H1 (cell line): ENCODE measurements around the gene TACR2. TPM values are rescaled to one million over a fixed set of nuclear protein-coding genes. Genes with fewer than 3 reads are reported as not detected.

Source experiments
- CTCF ChIA-PET: fragments of 300-600 bp; sonication (Branson Sonifier 250); formaldehyde crosslinking; loops from one replicate; lab custom pipeline; 2021; ENCODE audit not compliant: partially characterized antibody; lab: Charles Lee
- POLR2A ChIA-PET: fragments of 300-600 bp; sonication (Branson Sonifier 250); formaldehyde crosslinking; loops from one replicate; lab custom pipeline; 2021; ENCODE audit warnings: inconsistent platforms; ENCODE audit not compliant: partially characterized antibody; lab: Charles Lee
- DNase-seq, 2 experiments: peaks; one replicate each; pipeline versions ENCODE4 v3.0.0 to v3.0.0-alpha.2; 2010 to 2022; ENCODE audit warnings: low spot score in 2 of 2, low read depth in 1 of 2, mixed read lengths in 1 of 2
- FAIRE-seq: peaks from 2 replicates; lab custom pipeline; 2011; peaks lifted over from hg19 to GRCh38; lab: Jason Lieb, UNC
- H2AFZ ChIP-seq: 2 replicates; pipeline ENCODE4 v1.8.1; 2012; ENCODE audit warnings: low read length, inconsistent platforms
- H2AK5ac ChIP-seq: 2 replicates; pipeline ENCODE4 v1.6.1; 2013; ENCODE audit warnings: low read depth, low read length
- H2BK120ac ChIP-seq: replicated peaks from 2 replicates; pipeline ENCODE3; 2013; ENCODE audit warnings: low read depth, low read length, inconsistent platforms
- H2BK12ac ChIP-seq: 2 replicates; pipeline ENCODE4 v1.6.1; 2013; ENCODE audit warnings: low read depth, low read length
- H2BK15ac ChIP-seq: 2 replicates; pipeline ENCODE4 v1.6.1; 2013; ENCODE audit warnings: low read length
- H2BK20ac ChIP-seq: 2 replicates; pipeline ENCODE4 v1.6.1; 2013; ENCODE audit warnings: low read length
- H2BK5ac ChIP-seq: 2 replicates; pipeline ENCODE4 v1.6.1; 2013; ENCODE audit warnings: low read depth, low read length
- H3K14ac ChIP-seq: 2 replicates; pipeline ENCODE4 v1.6.1; 2013; ENCODE audit warnings: inconsistent platforms; ENCODE audit not compliant: insufficient read length
- H3K18ac ChIP-seq: 2 replicates; pipeline ENCODE4 v1.6.1; 2013; ENCODE audit warnings: low read length; ENCODE audit errors: extremely low read depth
- H3K23ac ChIP-seq: 2 replicates; pipeline ENCODE4 v1.6.1; 2013; ENCODE audit warnings: inconsistent platforms; ENCODE audit not compliant: insufficient read length
- H3K23me2 ChIP-seq: 2 replicates; pipeline ENCODE4 v1.6.1; 2013; ENCODE audit warnings: low read depth, low read length
- H3K27ac ChIP-seq: 2 replicates; pipeline ENCODE4 v1.6.1; 2011; ENCODE audit warnings: low read depth, low read length, inconsistent platforms
- H3K27me3 ChIP-seq, 4 experiments: replicated peaks in 1 of 4; 1 replicate in 1 of 4; 2 replicates in 3 of 4; pipeline versions ENCODE4 v1.6.1 to v1.8.1; 2011 to 2013; ENCODE audit warnings: low read length in 3 of 4, mild to moderate bottlenecking in 3 of 4, inconsistent platforms in 2 of 4, mixed read lengths in 2 of 4, moderate library complexity in 1 of 4; ENCODE audit not compliant: control insufficient read depth in 3 of 4, insufficient read depth in 3 of 4; ENCODE audit errors: extremely low read depth in 1 of 4
- H3K36me3 ChIP-seq, 4 experiments: 2 replicates each; pipeline versions ENCODE4 v1.6.1 to v1.8.1; 2011 to 2013; ENCODE audit warnings: mild to moderate bottlenecking in 4 of 4, low read length in 3 of 4, moderate library complexity in 2 of 4, control low read depth in 1 of 4, inconsistent platforms in 1 of 4; ENCODE audit not compliant: insufficient read depth in 4 of 4, control insufficient read depth in 2 of 4
- H3K4ac ChIP-seq: replicated peaks from 2 replicates; pipeline ENCODE3; 2013; ENCODE audit warnings: low read length, low read depth, mixed read lengths, inconsistent platforms; ENCODE audit not compliant: insufficient read length
- H3K4me1 ChIP-seq, 4 experiments: replicated peaks in 1 of 4; 1 replicate in 1 of 4; 2 replicates in 3 of 4; pipeline versions ENCODE4 v1.6.1 to v1.8.1; 2011 to 2013; ENCODE audit warnings: low read length in 3 of 4, inconsistent platforms in 2 of 4, mixed read lengths in 1 of 4; ENCODE audit not compliant: insufficient read depth in 4 of 4, control insufficient read depth in 3 of 4
- H3K4me2 ChIP-seq, 2 experiments: 2 replicates each; pipeline versions ENCODE4 v1.6.1 to v1.8.1; 2011 to 2013; ENCODE audit warnings: low read depth in 2 of 2, low read length in 2 of 2, control low read depth in 1 of 2, inconsistent platforms in 1 of 2, mild to moderate bottlenecking in 1 of 2; ENCODE audit not compliant: insufficient read depth in 1 of 2
- H3K4me3 ChIP-seq, 4 experiments: fragments of 200-600, 300-600 bp in 1 of 4; sonication (generic), shearing (Covaris generic), sonication (Bioruptor Twin) in 1 of 4; 2 replicates each; pipeline versions ENCODE4 v1.5.1 to v1.8.1; 2011 to 2016; ENCODE audit warnings: low read length in 4 of 4, low read depth in 3 of 4, control low read depth in 2 of 4, inconsistent platforms in 2 of 4, mild to moderate bottlenecking in 2 of 4, mixed read lengths in 1 of 4, moderate library complexity in 1 of 4; ENCODE audit not compliant: insufficient read depth in 2 of 4; ENCODE audit errors: extremely low read depth in 1 of 4
- H3K56ac ChIP-seq: replicated peaks from 2 replicates; pipeline ENCODE3; 2013; ENCODE audit warnings: low read depth, mild to moderate bottlenecking, mixed read lengths, low read length, inconsistent platforms; ENCODE audit not compliant: insufficient read length
- H3K79me1 ChIP-seq: 2 replicates; pipeline ENCODE4 v1.6.1; 2013; ENCODE audit warnings: low read depth, low read length, control low read depth
- H3K79me2 ChIP-seq, 2 experiments: 2 replicates each; pipeline versions ENCODE4 v1.6.1 to v1.8.1; 2012 to 2013; ENCODE audit warnings: low read length in 2 of 2, mild to moderate bottlenecking in 2 of 2, inconsistent platforms in 1 of 2; ENCODE audit not compliant: insufficient read depth in 2 of 2, control insufficient read depth in 1 of 2
- H3K9ac ChIP-seq, 4 experiments: replicated peaks in 1 of 4; 1 replicate in 1 of 4; 2 replicates in 3 of 4; pipeline versions ENCODE4 v1.6.1 to v1.8.1; 2011 to 2013; ENCODE audit warnings: low read depth in 3 of 4, low read length in 3 of 4, control low read depth in 2 of 4, mild to moderate bottlenecking in 2 of 4, moderate library complexity in 2 of 4, inconsistent platforms in 1 of 4; ENCODE audit errors: extremely low read depth in 1 of 4
- H3K9me3 ChIP-seq, 2 experiments: 2 replicates each; pipeline versions ENCODE4 v1.6.1 to v1.8.1; 2012 to 2013; ENCODE audit warnings: mild to moderate bottlenecking in 2 of 2, moderate library complexity in 2 of 2, control low read depth in 1 of 2, inconsistent platforms in 1 of 2, low read depth in 1 of 2, low read length in 1 of 2, mixed read lengths in 1 of 2; ENCODE audit not compliant: insufficient read depth in 2 of 2
- H4K20me1 ChIP-seq, 2 experiments: replicated peaks in 1 of 2; 2 replicates each; pipeline versions ENCODE3 to v1.8.1; 2011 to 2013; ENCODE audit warnings: inconsistent platforms in 2 of 2, low read length in 2 of 2, mild to moderate bottlenecking in 1 of 2; ENCODE audit not compliant: insufficient read depth in 2 of 2, control insufficient read depth in 1 of 2
- H4K5ac ChIP-seq: 2 replicates; pipeline ENCODE4 v1.6.1; 2013; ENCODE audit warnings: low read length, low read depth, mixed read lengths, inconsistent platforms; ENCODE audit not compliant: insufficient read length
- H4K8ac ChIP-seq: 2 replicates; pipeline ENCODE4 v1.8.0; 2013; ENCODE audit warnings: mild to moderate bottlenecking, moderate library complexity, low read length, inconsistent platforms; ENCODE audit not compliant: insufficient read depth; ENCODE audit errors: extremely low read depth
- H4K91ac ChIP-seq: replicated peaks from 2 replicates; pipeline ENCODE3; 2013; ENCODE audit warnings: low read length, mixed read lengths, inconsistent platforms; ENCODE audit not compliant: insufficient read length
- CEBPB ChIP-seq: IDR thresholded peaks from 2 replicates; pipeline ENCODE4 v1.6.1; 2012; ENCODE audit warnings: low read depth, low read length
- CHD1 ChIP-seq: IDR thresholded peaks from 2 replicates; pipeline ENCODE4 v1.6.1; 2012; ENCODE audit warnings: low read depth, low read length, improper control_type of control experiment
- HDAC6 ChIP-seq: IDR thresholded peaks from one replicate; pipeline ENCODE4 v1.7.1; 2012; ENCODE audit warnings: low read depth, mild to moderate bottlenecking, inconsistent platforms, low read length, moderate library complexity
- JUN ChIP-seq: IDR thresholded peaks from 2 replicates; pipeline ENCODE4 v1.6.1; 2011; ENCODE audit warnings: low read depth, mild to moderate bottlenecking, improper control_type of control experiment, low read length
- WGBS, 2 experiments: shearing (Covaris generic) in 1 of 2; methylation state at CpG; one replicate each; pipeline versions ENCODE4 v1.1.6 to v1.1.7; 2013 to 2015; ENCODE audit warnings: low lambda C conversion rate in 2 of 2, mixed read lengths in 2 of 2, inconsistent platforms in 1 of 2, low coverage in 1 of 2, missing lambda C conversion rate in 1 of 2; ENCODE audit not compliant: insufficient replicate concordance in 2 of 2, insufficient coverage in 1 of 2, insufficient read length in 1 of 2; ENCODE audit errors: extremely low coverage in 1 of 2, missing lambda C conversion rate in 1 of 2; 5-methylcytosine and 5-hydroxymethylcytosine counted together
- polyA plus RNA-seq, 7 experiments: library from polyadenylated mRNA; depleted of rRNA in 3 of 7; stranded (reverse) in 5 of 7; unstranded in 2 of 7; fragments of >200 nt in 5 of 7; fragments of 200-250 nt in 2 of 7; gene quantifications; 1 replicate in 5 of 7; 2 replicates in 1 of 7; 4 replicates in 1 of 7; pipeline versions ENCODE4 v1.2.1 to v1.2.3, GENCODE V29; 2011 to 2013; ENCODE audit warnings: missing spikeins in 2 of 7, mixed read lengths in 2 of 7
- total RNA-seq: library from RNA; stranded (reverse); fragmentation: NEBNext Ultra II Directional; extraction: Animal tissue kit (Norgen Biotek cat#: 25700); gene quantifications from 2 replicates; pipeline ENCODE4 v1.2.1, GENCODE V29; 2021

The TACR2 gene
- total and polyA plus RNA-seq, 2 of the 8 experiments (the other 6 are each of a cell fraction or from before 2014, with no cell fraction given): 0.06 TPM; not detected in 1

DNA sequence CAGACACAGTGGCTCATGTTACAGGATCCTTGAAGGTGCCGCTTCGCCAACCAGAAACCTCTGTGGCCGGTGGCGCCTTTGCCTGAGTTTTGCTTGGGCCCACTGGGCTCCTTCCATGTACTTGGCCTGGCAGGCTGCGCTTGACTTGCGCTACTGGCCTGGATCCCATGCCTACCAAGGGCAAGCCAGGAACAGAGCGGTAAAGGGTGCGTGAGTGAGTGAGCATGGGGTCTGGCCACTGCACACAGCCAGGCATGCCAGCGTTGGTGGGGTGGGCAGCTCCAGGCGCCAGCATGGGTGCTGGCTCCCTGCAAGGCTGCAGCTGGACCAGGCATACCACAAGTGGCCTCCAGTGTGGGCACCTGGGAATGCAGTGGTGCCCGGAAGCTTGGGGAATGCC lies 18.2 kb upstream of the TACR2 start:
- no peak for DNase-seq
- Histone ChIP-seq H3K4me3 (no peak overlapping the region), H2AFZ (no peak overlapping the region), H2AK5ac (no peak overlapping the region), H3K9me3 (no peaks in the 10 kb centered on the region), H3K79me2 (no peaks in the 10 kb centered on the region), H3K36me3 (no peaks in the 10 kb centered on the region), H3K14ac (no peak overlapping the region), H2BK12ac (no peak overlapping the region), H3K18ac (no peak overlapping the region), H3K56ac (no peak overlapping the region), H4K8ac (no peak overlapping the region), H3K4ac (no peak overlapping the region), H4K91ac (no peak overlapping the region), H3K23me2 (no peaks in the 10 kb centered on the region), H2BK15ac (no peak overlapping the region), H3K9ac (no peak overlapping the region), H3K27ac (no peak overlapping the region), H3K27me3 (no peaks in the 10 kb centered on the region), H4K20me1 (no peaks in the 10 kb centered on the region), H3K4me1 (no peaks in the 10 kb centered on the region), H3K4me2 (no peak overlapping the region), H2BK120ac (no peak overlapping the region), H2BK20ac (no peak overlapping the region), H2BK5ac (no peak overlapping the region), H3K79me1 (no peaks in the 10 kb centered on the region), H4K5ac (no peak overlapping the region), H3K23ac (no peak overlapping the region)
- no peak for FAIRE-seq
- WGBS, 2 experiments: 93% methylated on average over 11 of the region's 11 CpGs; no CpG with 5 or more reads in 1 of the 2 experiments
- POLR2A ChIA-PET: interaction anchor here (0.7 kb wide), 1 partner anchor 209 kb away, joined by 3 read pairs; no protein-coding TSS in a partner anchor
- CTCF ChIA-PET: interaction anchor here (1.4 to 16.6 kb wide), 2 partner anchors 15 to 201 kb away, joined by 3 to 150 read pairs; partner anchors contain the start of gene TSPAN15
- TF ChIP-seq JUN (no peak), CHD1 (no peak), HDAC6 (no peak), CEBPB (no peak)
